Trophoblast cell (in vitro differentiated cells and primary cell): ENCODE results near the gene DOCK3.
"Not testable (repeated sequence)": the region's sequence is repeated elsewhere in the genome, so short reads cannot be mapped to it uniquely, and the experiment has no call there.

ENCODE experiments used
- DNase-seq, 2 donors: peaks; one replicate each; pipeline ENCODE4 v3.0.0-alpha.2; 2016
- H2AFZ ChIP-seq: 2 replicates; pipeline ENCODE4 v1.6.1; 2013; ENCODE audit warnings: low read length, moderate library complexity, mild to moderate bottlenecking; ENCODE audit not compliant: insufficient read depth, poor library complexity
- H2AK5ac ChIP-seq: 2 replicates; pipeline ENCODE4 v1.6.1; 2013; ENCODE audit warnings: mild to moderate bottlenecking, low read length
- H2BK120ac ChIP-seq: 2 replicates; pipeline ENCODE4 v1.6.1; 2013; ENCODE audit warnings: low read length, mild to moderate bottlenecking, moderate library complexity; ENCODE audit not compliant: insufficient read depth, poor library complexity
- H2BK12ac ChIP-seq: 2 replicates; pipeline ENCODE4 v1.6.1; 2013; ENCODE audit warnings: mild to moderate bottlenecking, low read length, moderate library complexity
- H2BK5ac ChIP-seq: 2 replicates; pipeline ENCODE4 v1.6.1; 2013; ENCODE audit warnings: low read length, low read depth, moderate library complexity, mild to moderate bottlenecking; ENCODE audit not compliant: poor library complexity
- H3K14ac ChIP-seq: 2 replicates; pipeline ENCODE4 v1.6.1; 2013; ENCODE audit warnings: mild to moderate bottlenecking, low read length
- H3K18ac ChIP-seq: 2 replicates; pipeline ENCODE4 v1.6.1; 2013; ENCODE audit warnings: mild to moderate bottlenecking, low read length
- H3K23ac ChIP-seq: 2 replicates; pipeline ENCODE4 v1.6.1; 2013; ENCODE audit warnings: low read length
- H3K27ac ChIP-seq: 2 replicates; pipeline ENCODE4 v1.5.1; 2013; ENCODE audit warnings: low read depth, mild to moderate bottlenecking, inconsistent platforms, low read length, moderate library complexity
- H3K27me3 ChIP-seq: 2 replicates; pipeline ENCODE4 v1.6.1; 2013; ENCODE audit warnings: inconsistent platforms, mild to moderate bottlenecking, low read length, moderate library complexity; ENCODE audit not compliant: insufficient read depth
- H3K36me3 ChIP-seq, 2 experiments: 1 replicate in 1 of 2; 2 replicates in 1 of 2; pipeline ENCODE4 v1.6.1; 2013; ENCODE audit warnings: low read length in 2 of 2, mild to moderate bottlenecking in 2 of 2, moderate library complexity in 1 of 2; ENCODE audit not compliant: insufficient read depth in 2 of 2, control insufficient read depth in 1 of 2
- H3K4ac ChIP-seq: 2 replicates; pipeline ENCODE4 v1.6.1; 2013; ENCODE audit warnings: low read depth, mild to moderate bottlenecking, low read length, moderate library complexity
- H3K4me1 ChIP-seq, 2 experiments: 1 replicate in 1 of 2; 2 replicates in 1 of 2; pipeline ENCODE4 v1.6.1; 2013; ENCODE audit warnings: low read length in 2 of 2, mild to moderate bottlenecking in 2 of 2, moderate library complexity in 1 of 2; ENCODE audit not compliant: insufficient read depth in 2 of 2, control insufficient read depth in 1 of 2
- H3K4me2 ChIP-seq: 2 replicates; pipeline ENCODE4 v1.6.1; 2013; ENCODE audit warnings: inconsistent platforms, mild to moderate bottlenecking, low read length, moderate library complexity
- H3K4me3 ChIP-seq: 2 replicates; pipeline ENCODE4 v1.5.1; 2013; ENCODE audit warnings: mild to moderate bottlenecking, low read depth, low read length, inconsistent platforms
- H3K79me1 ChIP-seq: one replicate; pipeline ENCODE4 v1.6.1; 2013; ENCODE audit warnings: low read length
- H3K79me2 ChIP-seq: 2 replicates; pipeline ENCODE4 v1.6.1; 2013; ENCODE audit warnings: low read length, mild to moderate bottlenecking; ENCODE audit not compliant: control insufficient read depth, insufficient read depth, poor library complexity
- H3K9ac ChIP-seq: 2 replicates; pipeline ENCODE4 v1.6.1; 2013; ENCODE audit warnings: mild to moderate bottlenecking, low read length
- H3K9me3 ChIP-seq: 2 replicates; pipeline ENCODE4 v1.6.1; 2013; ENCODE audit warnings: low read depth, mild to moderate bottlenecking, control low read depth, inconsistent platforms, low read length; ENCODE audit not compliant: insufficient read depth
- H4K12ac ChIP-seq: 2 replicates; pipeline ENCODE4 v1.6.1; 2013; ENCODE audit warnings: low read depth, mild to moderate bottlenecking, low read length, moderate library complexity
- H4K8ac ChIP-seq: 2 replicates; pipeline ENCODE4 v1.6.1; 2013; ENCODE audit warnings: low read depth, mild to moderate bottlenecking, low read length, moderate library complexity
- H4K91ac ChIP-seq: one replicate; pipeline ENCODE4 v1.6.1; 2013; ENCODE audit warnings: low read depth, mild to moderate bottlenecking, low read length, moderate library complexity
- WGBS: extraction: QIAGEN DNeasy Blood & Tissue Kit; methylation state at CpG from one replicate; pipeline ENCODE4 v1.1.7; 2013; ENCODE audit warnings: missing lambda C conversion rate; ENCODE audit not compliant: insufficient read length, insufficient coverage; ENCODE audit errors: extremely low coverage; 5-methylcytosine and 5-hydroxymethylcytosine counted together

The DOCK3 gene

DNA sequence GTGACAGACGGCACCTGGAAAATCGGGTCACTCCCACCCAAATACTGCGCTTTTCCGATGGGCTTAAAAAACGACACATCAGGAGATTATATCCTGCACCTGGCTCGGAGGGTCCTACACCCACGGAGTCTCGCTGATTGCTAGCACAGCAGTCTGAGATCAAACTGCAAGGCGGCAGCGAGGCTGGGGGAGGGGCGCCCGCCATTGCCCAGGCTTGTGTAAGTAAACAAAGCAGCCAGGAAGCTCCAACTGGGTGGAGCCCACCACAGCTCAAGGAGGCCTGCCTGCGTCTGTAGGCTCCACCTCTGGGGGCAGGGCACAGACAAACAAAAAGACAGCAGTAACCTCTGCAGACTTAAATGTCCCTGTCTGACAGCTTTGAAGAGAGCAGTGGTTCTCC is 524.6 kb downstream of the DOCK3 start:
- H2BK120ac ChIP-seq, H2BK5ac ChIP-seq, H3K27ac ChIP-seq, H2AFZ ChIP-seq, H3K79me1 ChIP-seq, H2BK12ac ChIP-seq, H3K27me3 ChIP-seq, H4K91ac ChIP-seq, H3K23ac ChIP-seq, H2AK5ac ChIP-seq, H3K79me2 ChIP-seq, H3K9me3 ChIP-seq, H3K14ac ChIP-seq, H3K18ac ChIP-seq, H3K4me2 ChIP-seq, H3K9ac ChIP-seq, DNase-seq, H3K4ac ChIP-seq, H4K12ac ChIP-seq, H4K8ac ChIP-seq, H3K4me3 ChIP-seq, H3K36me3 ChIP-seq, H3K4me1 ChIP-seq: not testable (repeated sequence)
- WGBS: no CpG with 5 or more reads among the region's 13 CpGs

DNA sequence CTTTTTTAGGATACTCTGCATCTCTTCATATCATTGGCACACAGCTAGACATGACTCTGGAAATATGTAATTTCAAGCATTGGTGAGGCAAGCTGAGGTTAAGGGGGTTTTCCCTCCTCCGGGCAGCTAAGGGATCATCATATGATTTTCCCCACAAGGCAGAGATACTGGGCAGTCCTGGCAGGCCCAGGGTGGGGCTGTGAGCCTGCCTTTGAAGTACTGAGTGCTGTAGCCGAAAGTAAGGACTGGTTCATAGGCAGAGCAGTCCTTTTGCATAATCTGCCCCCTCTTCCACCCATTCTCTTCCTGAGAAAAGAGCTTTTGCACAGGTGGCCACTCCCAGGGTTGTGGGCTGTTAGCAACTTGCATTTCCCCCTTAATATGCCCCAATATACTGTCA is 541.6 kb downstream of the DOCK3 start:
- Histone ChIP-seq H3K4me1 (no peaks in the 10 kb centered on the region), H3K4me3 (no peak overlapping the region), H4K91ac (no peak overlapping the region), H2BK120ac (no peak overlapping the region), H2BK12ac (no peak overlapping the region), H3K14ac (no peak overlapping the region), H3K36me3 (peaks cover 0 to 4% of the 10 kb centered on the region in 2 experiments), H2BK5ac (no peak overlapping the region), H3K27ac (no peak overlapping the region), H3K79me2 (no peaks in the 10 kb centered on the region), H2AFZ (no peak overlapping the region), H4K8ac (no peak overlapping the region), H3K4me2 (no peak overlapping the region), H3K23ac (no peak overlapping the region), H3K4ac (no peak overlapping the region), H2AK5ac (no peak overlapping the region), H3K79me1 (no peaks in the 10 kb centered on the region), H4K12ac (no peak overlapping the region), H3K27me3 (no peaks in the 10 kb centered on the region), H3K18ac (no peak overlapping the region), H3K9ac (no peak overlapping the region), H3K9me3 (no peaks in the 10 kb centered on the region)
- WGBS: no CpG with 5 or more reads among the region's 2 CpGs
- DNase-seq: no peak

DNA sequence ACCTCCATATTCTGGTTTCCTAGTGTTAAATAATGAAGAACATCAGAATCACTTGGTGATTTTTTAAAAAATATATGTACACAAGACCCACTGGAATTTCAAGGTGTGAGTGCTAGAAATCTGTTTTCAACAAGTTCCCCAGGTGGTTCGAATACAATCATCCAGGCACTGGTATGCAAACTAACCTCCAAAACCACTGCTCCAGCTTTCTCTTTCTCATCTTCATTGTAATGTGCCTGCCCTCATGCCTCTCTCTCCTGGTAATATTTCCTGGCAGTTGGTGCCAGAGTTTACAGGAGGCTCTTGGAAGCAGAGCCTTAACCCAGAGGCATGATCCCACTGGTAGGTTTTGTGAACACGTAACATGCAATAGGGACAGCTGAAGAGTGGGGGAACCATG is 547.2 kb downstream of the DOCK3 start:
- Histone ChIP-seq H4K12ac (no peak overlapping the region), H3K18ac (no peak overlapping the region), H2BK120ac (no peak overlapping the region), H3K4me2 (no peak overlapping the region), H4K91ac (no peak overlapping the region), H2AFZ (no peak overlapping the region), H3K4me3 (no peak overlapping the region), H3K23ac (no peak overlapping the region), H2BK5ac (no peak overlapping the region), H4K8ac (no peak overlapping the region), H3K27me3 (no peaks in the 10 kb centered on the region), H3K79me1 (no peaks in the 10 kb centered on the region), H3K36me3 (peaks cover 0 to 3% of the 10 kb centered on the region in 2 experiments), H3K9me3 (no peaks in the 10 kb centered on the region), H3K4ac (no peak overlapping the region), H3K27ac (no peak overlapping the region), H3K4me1 (no peaks in the 10 kb centered on the region), H3K79me2 (no peaks in the 10 kb centered on the region), H2AK5ac (no peak overlapping the region), H3K9ac (no peak overlapping the region), H3K14ac (no peak overlapping the region), H2BK12ac (no peak overlapping the region)
- DNase-seq: no peak
- WGBS: no CpG with 5 or more reads among the region's 2 CpGs

DNA sequence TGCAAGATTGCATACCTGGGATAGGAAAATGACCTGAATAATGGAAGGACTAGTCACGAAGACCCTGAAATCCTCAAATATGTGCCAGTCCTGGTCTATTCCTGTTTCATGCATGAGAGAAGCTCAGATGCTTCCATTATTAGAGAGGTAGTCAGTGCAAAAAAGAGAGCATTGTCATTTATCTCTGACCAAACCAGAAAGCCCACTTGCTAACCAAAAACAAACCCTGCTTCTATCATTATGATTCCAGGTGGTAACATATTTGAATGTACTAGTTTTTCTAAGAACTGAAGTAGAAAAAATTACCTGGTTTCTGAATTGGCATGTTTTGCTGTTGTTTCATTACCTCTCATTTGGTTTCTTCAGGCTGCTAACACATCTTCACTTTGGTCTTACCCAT is 549.6 kb downstream of the DOCK3 start:
- no peak overlapping the region for H3K4ac ChIP-seq
- no peak overlapping the region for H2AFZ ChIP-seq
- no peak overlapping the region for H2BK12ac ChIP-seq
- no peak overlapping the region for H4K8ac ChIP-seq
- peaks cover 2 to 3% of the 10 kb centered on the region in 2 experiments for H3K36me3 ChIP-seq
- H3K4me1 ChIP-seq: no peaks in the 10 kb centered on the region
- H2AK5ac ChIP-seq: no peak overlapping the region
- H3K4me3 ChIP-seq: no peak overlapping the region
- H3K27ac ChIP-seq: no peak overlapping the region
- H3K27me3 ChIP-seq: no peaks in the 10 kb centered on the region
- H3K79me2 ChIP-seq: no peaks in the 10 kb centered on the region
- no peak for DNase-seq
- no peak overlapping the region for H2BK120ac ChIP-seq
- H3K4me2 ChIP-seq: no peak overlapping the region
- no CpG with 5 or more reads among the region's 1 CpG for WGBS
- H3K9ac ChIP-seq: no peak overlapping the region
- no peak overlapping the region for H4K91ac ChIP-seq
- H3K23ac ChIP-seq: no peak overlapping the region
- no peaks in the 10 kb centered on the region for H3K79me1 ChIP-seq
- no peak overlapping the region for H4K12ac ChIP-seq
- H2BK5ac ChIP-seq: no peak overlapping the region
- H3K14ac ChIP-seq: no peak overlapping the region
- no peak overlapping the region for H3K18ac ChIP-seq
- no peaks in the 10 kb centered on the region for H3K9me3 ChIP-seq
